Astrocyte of the spinal cord (primary cell): ENCODE results near the gene MVB12B.

Experiments used
- DNase-seq: peaks from one replicate; pipeline ENCODE4 v3.0.0; 2011; ENCODE audit warnings: low read depth, low spot score
- H3K4me3 ChIP-seq: 2 replicates; pipeline ENCODE4 v1.5.1; 2011; ENCODE audit warnings: low read depth, mild to moderate bottlenecking, low read length, moderate library complexity
- CTCF ChIP-seq: IDR thresholded peaks from 2 replicates; pipeline ENCODE4 v1.5.1; 2012; ENCODE audit warnings: low read depth, mild to moderate bottlenecking, low read length, inconsistent platforms
- in situ Hi-C: cut with HindIII; loops from 2 replicates; pipeline ENCODE4 v1.10.0; 2017; ENCODE audit warnings: low sequenced_read_pairs

The MVB12B gene

GRCh38 chr9:126491568-126491879 is 164.9 kb downstream of the MVB12B start:
- in situ Hi-C loops: no loop called here
- TF ChIP-seq CTCF: no peak
- DNase-seq: no peak
- no peak overlapping the region for H3K4me3 ChIP-seq

DNA sequence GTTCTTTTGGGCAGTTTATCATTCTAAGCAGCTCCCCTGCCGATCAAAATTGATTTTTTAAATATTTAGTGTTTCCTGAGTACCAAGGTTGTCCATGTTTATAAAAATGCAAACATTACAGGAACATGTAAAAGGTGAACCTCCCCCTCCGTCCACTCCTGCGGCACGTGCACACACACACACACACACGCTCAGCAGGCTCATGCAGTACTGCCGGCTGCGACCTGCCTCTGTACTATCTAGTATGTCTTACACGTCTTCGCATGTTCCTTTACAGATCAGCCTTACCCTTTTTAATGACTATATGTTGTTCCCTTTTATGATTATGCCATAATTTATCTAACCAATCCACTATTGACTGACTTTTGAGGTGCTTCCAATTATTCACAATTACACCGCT is 165.3 kb downstream of the MVB12B start:
- TF ChIP-seq CTCF: no peak
- no peak for DNase-seq

GRCh38 chr9:126494264-126494663 is 167.6 kb downstream of the MVB12B start:
- in situ Hi-C loops: no loop called here
- H3K4me3 ChIP-seq: no peak overlapping the region
- TF ChIP-seq CTCF: no peak
- no peak for DNase-seq

More for the DNA sequence above, 165.3 kb downstream of the MVB12B start:
- H3K4me3 ChIP-seq: no peak overlapping the region
- in situ Hi-C loops: no loop called here

DNA sequence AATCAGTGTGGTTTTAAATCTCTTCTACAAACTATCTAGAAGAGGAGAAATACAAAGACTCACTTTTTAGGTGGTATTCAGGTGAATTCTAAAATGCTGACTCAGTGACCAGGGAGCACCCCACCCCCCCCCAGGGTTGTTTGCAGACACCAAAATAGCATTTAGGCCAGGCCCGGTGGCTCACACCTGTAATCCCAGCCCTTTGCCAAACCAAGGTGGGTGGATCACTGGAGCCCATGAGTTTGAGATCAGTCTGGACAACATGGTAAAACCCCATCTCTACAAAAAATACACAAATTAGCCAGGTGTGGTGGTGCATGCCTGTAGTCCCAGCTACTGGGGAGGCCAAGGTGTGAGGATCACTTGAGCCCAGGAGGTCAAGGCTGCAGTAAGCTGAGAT is 168.1 kb downstream of the MVB12B start:
- DNase-seq: no peak
- no peak for TF ChIP-seq CTCF
- in situ Hi-C loops: no loop called here
- no peak overlapping the region for H3K4me3 ChIP-seq

DNA sequence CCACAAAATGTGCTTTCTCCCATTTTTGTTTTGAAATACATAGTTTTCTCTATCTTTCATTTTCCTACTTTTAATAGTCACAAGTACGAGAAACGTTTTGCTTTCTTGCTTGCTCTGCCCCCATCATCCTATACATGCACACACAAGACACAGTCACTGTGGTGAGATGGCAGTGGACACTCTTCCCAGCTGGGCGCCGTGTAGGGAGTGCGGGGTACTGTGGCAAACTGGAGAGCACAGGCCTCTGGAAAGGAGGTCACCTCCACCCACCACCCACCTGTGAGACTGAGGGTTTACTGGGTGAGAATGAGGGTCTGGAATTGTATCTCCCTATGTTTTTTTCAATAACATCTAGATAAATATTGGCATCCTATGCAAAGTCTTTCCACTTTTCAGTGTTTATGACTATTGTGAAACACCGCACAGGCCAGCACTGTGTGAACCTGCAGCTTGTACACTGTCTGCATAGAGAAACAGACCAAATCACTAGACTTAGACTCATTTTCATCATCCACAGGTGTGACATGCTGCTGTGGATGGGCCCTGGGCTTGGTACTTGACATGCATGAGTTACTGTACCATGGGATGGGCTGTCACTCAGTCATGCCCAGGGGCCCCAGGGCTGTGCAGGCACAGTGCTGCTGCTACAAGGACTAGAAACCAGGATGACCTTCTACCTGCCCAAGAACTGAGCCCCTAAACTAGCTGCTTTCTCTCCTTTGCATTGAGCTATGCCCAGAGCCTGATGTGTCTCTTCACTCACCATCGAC is 169.0 kb downstream of the MVB12B start:
- DNase-seq: no peak
- in situ Hi-C loops: no loop called here
- TF ChIP-seq CTCF: no peak
- no peak overlapping the region for H3K4me3 ChIP-seq

GRCh38 chr9:126496181-126496576 is 169.6 kb downstream of the MVB12B start:
- no peak for DNase-seq
- in situ Hi-C loops: no loop called here
- no peak overlapping the region for H3K4me3 ChIP-seq
- TF ChIP-seq CTCF: no peak
